HCT116 (cell line): ENCODE data around the gene TFEB.

Experiments
- EGR1 ChIP-seq: IDR thresholded peaks from 2 replicates; pipeline ENCODE4 v1.6.1; 2012; ENCODE audit warnings: low read depth
- ELF1 ChIP-seq: IDR thresholded peaks from 2 replicates; pipeline ENCODE4 v1.6.1; 2012; ENCODE audit warnings: low read depth, borderline replicate concordance
- EZH2 ChIP-seq: fragments of 200-600 bp; sonication (generic); IDR thresholded peaks from 2 replicates; pipeline ENCODE4 v1.6.1; 2017; ENCODE audit warnings: antibody characterized with exemption, mixed run types
- POLR2A ChIP-seq: IDR thresholded peaks from 2 replicates; pipeline ENCODE4 v1.7.0; 2011; ENCODE audit warnings: borderline replicate concordance; ENCODE audit not compliant: insufficient read depth, insufficient read length; ENCODE audit errors: extremely low read depth
- POLR2AphosphoS5 ChIP-seq: IDR thresholded peaks from 2 replicates; pipeline ENCODE4 v1.6.1; 2011; ENCODE audit warnings: mild to moderate bottlenecking, low read depth, low read length, moderate library complexity
- RAD21 ChIP-seq: IDR thresholded peaks from 2 replicates; pipeline ENCODE4 v1.6.1; 2012; ENCODE audit warnings: low read depth, mild to moderate bottlenecking
- TF ChIP-seq, protein P1 (sequence below), 3 experiments: fragments of 200-600 bp in 1 of 3; sonication (generic) in 1 of 3; IDR thresholded peaks in 2 of 3; conservative IDR thresholded peaks in 1 of 3; 2 replicates each; pipeline ENCODE4 v1.5.1; 2012 to 2017; ENCODE audit warnings: low read depth in 2 of 3, low read length in 2 of 3, antibody characterized with exemption in 1 of 3, borderline replicate concordance in 1 of 3, control low read depth in 1 of 3, mild to moderate bottlenecking in 1 of 3, mixed read lengths in 1 of 3, mixed run types in 1 of 3, moderate library complexity in 1 of 3; ENCODE audit not compliant: insufficient read depth in 1 of 3

DNA sequence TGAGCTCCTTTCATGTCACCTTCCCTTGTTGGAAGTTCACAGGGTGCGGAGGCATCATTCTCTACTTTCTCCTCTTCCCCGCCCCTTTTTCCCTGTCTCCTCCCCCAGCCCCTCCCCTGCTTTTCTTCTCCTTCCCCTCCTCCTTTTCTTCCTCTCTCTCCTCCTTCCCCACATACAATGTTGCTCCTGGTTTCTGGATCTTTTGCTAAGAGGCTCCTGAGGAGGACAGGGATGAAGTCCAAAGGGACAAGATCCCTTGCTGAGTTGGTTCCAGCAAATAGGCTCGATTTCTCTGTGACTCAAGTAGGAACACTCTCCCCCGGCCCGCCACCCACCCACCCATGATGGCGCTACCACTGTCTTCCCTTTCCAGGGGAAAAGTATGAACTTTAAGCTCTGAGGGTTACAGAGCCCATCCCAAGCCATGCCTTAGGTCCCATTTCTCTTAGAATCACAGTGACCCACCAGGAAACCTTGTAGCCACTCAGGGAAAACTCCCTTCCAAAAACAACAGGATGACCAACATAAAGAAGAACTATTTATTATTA is 852 bp upstream of the TFEB start:
- TF ChIP-seq, protein P1, sequence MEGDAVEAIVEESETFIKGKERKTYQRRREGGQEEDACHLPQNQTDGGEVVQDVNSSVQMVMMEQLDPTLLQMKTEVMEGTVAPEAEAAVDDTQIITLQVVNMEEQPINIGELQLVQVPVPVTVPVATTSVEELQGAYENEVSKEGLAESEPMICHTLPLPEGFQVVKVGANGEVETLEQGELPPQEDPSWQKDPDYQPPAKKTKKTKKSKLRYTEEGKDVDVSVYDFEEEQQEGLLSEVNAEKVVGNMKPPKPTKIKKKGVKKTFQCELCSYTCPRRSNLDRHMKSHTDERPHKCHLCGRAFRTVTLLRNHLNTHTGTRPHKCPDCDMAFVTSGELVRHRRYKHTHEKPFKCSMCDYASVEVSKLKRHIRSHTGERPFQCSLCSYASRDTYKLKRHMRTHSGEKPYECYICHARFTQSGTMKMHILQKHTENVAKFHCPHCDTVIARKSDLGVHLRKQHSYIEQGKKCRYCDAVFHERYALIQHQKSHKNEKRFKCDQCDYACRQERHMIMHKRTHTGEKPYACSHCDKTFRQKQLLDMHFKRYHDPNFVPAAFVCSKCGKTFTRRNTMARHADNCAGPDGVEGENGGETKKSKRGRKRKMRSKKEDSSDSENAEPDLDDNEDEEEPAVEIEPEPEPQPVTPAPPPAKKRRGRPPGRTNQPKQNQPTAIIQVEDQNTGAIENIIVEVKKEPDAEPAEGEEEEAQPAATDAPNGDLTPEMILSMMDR (IDR thresholded peaks at IDR 0.05 in 2 of 3, conservative IDR thresholded peaks at IDR 0.05 in 1 of 3; ENCODE audit: borderline replicate concordance in 1 of 3, insufficient read depth in 1 of 3, low read depth in 2 of 3, low read length in 2 of 3), result no peak
- TF ChIP-seq EZH2 (no peak), RAD21 (no peak), EGR1 (no peak), POLR2AphosphoS5 (no peak), POLR2A (no peak), ELF1 (no peak)
